ENCODE data around the gene AMIGO1.

AMIGO1 gene

GRCh38 chr1:109532365-109533136 lies 23.0 kb upstream of the AMIGO1 start:
- peak; percentile 52 to 65 for DNase-seq

- no peak for DNase-seq
Observed at GRCh38 chr1:109531826-109532364, 22.4 kb upstream of the AMIGO1 start.

DNA sequence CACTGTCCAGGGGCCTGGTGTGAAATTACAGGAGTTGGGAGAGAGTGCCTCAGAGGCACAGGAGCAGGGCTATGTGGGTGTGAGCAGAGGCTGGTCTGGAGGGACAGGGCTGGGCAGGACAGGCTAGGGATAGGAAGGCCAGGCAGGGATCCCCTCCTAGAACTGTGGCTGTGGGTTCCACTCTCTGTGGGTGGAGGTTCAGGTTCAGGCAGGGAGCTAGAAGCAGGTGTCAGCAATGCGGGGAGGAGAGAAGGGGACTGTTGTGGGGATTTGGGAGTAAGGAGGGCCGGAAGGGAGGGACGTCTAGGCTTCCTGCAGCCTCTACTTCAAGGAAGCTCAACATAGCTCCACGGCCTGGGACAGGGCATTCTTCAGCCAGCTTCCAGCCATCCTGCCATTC lies 21.9 kb upstream of the AMIGO1 start:
- no peak for DNase-seq

DNA sequence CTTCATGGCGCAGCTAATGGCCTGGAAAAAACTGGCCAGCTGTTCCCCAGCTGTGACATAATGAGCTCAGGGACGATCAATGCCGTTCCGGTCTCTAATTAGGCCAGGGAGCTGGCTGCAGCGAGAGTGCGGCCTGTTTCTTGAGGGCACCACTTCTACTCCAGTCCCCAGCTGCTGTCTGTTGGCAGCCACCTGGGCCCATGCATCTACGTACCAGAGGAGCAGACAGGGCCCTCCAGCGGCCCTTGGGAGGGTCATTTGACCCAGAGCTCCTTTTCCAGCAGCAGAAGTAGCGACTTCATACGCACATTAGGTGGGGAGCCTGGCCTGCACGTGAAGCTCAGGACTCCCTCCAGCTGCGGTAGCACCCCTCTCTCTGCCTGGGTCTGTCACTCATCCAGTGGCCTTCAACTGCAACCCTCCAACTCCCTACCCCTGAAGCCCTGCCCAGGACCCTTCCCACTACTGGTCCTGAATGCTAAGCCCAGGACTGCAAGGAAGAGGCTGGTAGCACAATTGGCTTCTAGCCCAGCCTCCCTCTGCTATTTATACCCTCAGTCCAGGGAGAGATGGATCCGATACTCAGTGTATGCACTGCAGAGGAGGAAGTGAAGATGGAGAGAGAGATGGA lies 21.0 kb upstream of the AMIGO1 start:
- peak in 1 of 2 experiments; percentile 38 for DNase-seq

- DNase-seq, result peak in 1 of 2 experiments; percentile 36
Observed at GRCh38 chr1:109529881-109530456, 20.4 kb upstream of the AMIGO1 start.

GRCh38 chr1:109528712-109529111 lies 19.2 kb upstream of the AMIGO1 start:
- no peak for DNase-seq

- no peak for DNase-seq
Observed at GRCh38 chr1:109527846-109528695, 18.5 kb upstream of the AMIGO1 start.

GRCh38 chr1:109527098-109527811 lies 17.7 kb upstream of the AMIGO1 start:
- no peak for DNase-seq

DNA sequence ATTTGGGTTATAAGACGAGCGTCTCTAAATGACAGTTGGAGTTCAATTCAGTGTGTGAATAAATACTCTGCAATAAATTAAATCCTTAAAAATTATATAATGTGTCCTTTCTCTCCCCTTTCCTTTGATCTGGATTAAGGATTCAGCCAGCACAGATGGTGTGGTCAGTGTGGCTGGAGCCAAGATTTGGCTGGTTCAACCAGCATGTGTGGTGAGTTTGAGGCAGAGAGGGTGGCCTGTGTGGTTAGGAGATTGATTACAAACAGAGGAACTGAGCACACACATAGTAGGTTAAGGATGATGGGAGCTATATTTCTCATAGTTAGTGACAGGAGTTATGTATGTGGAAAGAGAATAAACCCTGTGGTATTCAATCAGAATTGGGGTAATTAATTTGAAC lies 14.2 kb upstream of the AMIGO1 start:
- no peak for DNase-seq

DNA sequence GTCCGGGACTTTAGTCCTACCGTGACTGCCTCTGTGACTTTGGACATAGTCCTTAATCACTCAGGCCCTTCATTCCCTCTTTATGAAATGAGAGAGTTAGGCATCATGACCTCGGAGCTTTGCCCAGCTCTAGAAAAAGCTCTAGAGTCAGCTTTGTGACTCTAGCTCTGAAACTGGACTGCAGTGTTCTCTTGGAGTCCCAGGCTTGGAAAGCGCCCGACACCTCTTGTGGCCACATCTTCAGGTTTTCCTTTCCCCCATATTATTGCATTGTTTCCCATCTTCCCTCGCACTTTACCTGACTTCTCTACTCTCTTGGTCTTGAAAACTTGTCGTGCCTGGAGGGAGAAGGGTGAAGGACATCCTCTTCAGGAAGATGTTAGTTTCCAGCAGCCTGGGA lies 12.5 kb upstream of the AMIGO1 start:
- DNase-seq, result no peak

GRCh38 chr1:109521002-109521951 lies 11.8 kb upstream of the AMIGO1 start:
- no peak for DNase-seq

GRCh38 chr1:109517337-109517736 lies 7.8 kb upstream of the AMIGO1 start:
- no peak for DNase-seq

DNA sequence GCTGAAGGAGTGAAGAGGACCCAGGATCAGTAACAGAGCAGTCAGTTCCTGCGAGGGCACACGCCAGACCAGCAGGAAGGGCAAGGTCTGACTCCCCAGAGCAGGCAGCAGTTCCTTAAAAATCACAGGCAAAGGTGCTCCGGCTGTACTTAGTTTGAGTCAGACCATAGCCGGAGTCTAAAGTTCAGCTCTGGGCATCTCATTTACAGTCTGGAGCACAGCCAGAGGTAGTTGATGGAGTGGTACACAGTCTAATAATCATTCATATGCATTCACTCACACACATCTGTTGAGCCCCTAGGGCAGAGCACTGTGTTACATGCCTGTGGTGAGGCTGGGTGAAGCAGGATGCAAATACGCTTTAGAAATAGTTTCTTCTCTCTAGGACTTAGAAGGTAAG lies 7.3 kb upstream of the AMIGO1 start:
- no peak for DNase-seq

DNA sequence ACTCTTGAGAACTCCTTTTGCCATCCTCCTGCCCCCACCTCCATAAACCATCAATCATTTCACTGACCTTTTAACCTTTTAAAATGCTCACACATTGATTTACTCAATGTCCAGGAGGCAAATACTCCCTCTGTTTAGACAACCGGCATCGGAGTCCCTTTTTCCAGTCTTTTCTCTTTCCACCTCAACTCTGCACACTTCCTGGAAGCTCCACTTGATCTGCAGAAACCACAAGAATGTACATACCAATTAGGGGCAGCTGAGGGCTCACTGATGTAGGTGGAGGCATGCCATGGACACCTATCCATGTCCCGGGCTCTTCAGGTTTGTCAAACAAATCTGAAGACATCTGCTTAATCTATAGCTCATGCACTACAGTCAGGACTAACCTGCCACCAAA lies 5.3 kb upstream of the AMIGO1 start:
- no peak for DNase-seq

DNA sequence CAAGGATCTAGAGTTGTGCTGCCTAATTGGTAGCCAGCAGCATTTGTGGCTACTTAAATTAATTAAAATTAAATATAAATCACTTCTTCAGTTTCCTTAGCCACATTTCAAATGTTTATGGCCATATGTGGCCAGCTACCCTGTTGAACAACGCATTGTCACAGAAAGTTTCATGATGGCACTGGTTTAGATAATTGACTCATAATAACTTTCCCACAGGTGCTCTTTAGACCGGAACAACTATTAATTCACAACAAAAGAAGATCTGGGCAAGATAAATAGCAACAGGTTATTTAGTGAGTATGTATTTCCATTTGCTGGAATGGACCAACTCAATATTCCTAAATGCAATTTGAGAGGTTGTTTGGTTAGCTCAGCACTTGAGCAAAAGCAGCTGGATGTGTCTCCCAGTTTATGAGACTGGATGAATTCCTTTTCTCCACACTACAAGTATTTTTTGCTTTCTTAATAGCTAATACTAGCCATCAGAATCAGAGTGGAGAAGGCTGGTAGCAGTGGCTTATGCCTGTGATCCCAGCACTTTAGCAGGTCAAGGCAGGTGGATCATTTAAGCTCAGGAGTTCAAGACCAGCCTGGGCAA lies 3.7 kb upstream of the AMIGO1 start:
- no peak for DNase-seq

- DNase-seq, result no peak
Observed at GRCh38 chr1:109508873-109509175, 703 bp downstream of the AMIGO1 start.

DNA sequence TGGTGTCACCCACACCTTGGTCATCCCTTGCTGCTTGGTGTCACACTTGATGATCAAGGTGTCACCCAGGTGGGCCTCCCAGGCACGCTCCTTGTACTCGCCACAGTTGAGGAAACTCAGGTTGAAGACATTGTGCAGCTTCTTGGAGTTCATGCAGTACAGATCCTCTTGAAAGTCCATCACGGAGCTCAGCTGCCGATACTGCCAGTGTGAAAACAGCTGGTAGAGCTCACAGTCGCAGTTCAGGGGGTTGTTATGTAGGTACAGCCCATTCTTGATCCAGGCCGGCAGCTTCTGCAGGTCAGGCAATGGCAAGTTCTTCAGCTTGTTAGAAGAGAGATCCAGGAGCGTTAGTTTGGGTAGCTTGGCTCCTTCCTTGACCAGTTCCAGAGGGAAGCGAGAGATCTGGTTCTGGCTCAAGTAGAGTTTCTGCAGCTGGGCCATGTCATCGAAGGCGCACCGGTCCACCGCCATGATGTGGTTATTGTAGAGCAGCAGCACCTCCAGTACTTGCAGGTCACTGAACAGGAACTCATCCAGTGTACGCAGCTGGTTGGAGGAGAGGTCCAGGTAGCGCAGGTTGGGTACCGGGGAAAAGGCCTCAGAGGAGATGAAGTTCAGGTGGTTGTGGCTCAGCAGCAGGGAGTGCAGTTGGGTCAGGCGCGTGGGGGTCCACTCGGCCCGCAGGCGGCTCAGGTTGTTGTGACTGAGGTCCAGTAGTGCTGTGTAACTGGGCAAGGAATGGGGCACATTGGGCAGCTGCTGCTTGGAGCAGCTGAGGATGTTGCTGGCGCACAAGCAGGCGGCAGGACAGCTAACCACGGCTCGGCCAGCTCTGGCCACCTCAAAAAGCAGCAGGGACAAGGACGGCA lies 1.3 kb downstream of the AMIGO1 start:
- DNase-seq, result no peak

DNA sequence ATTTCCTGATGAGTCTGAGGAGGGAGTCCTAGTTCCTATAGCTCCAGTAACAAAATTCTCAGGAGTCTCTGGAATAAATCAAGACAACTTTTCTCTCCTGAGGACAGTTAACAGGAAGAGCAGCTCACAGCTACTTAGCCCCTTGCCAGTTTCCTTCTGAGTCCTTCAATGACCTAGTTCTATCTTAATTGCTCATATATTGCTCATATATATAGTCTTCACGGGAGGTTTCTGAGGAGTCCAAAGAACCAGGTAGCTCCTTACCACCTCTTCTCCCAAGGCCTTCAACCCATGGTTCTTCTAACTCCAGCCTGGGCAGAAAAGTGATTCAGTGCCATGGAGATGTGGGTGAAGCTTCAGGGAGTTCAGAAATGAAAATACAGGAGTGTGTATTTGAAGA lies 4.6 kb downstream of the AMIGO1 start:
- DNase-seq, result no peak

DNA sequence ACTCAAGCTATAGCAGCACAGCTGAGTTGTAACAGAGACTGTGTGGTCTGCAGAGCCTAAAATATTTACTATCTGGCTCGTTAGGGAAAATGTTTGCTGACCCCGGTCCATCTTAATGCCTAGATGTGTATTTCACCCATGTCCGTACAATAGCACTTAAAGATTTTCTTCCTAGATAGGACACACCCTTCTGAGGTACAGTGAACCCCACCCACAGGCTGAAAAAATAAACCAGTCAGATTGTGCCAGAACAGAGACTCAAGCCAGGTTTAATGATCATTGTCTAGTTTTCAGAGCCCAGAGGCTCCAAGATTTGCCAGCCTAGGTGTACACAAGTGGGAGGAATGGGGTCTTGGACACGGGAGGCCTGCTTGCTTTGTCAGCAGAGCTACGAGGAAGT lies 5.6 kb downstream of the AMIGO1 start:
- DNase-seq, result no peak

- no peak for DNase-seq
Observed at GRCh38 chr1:109502364-109502851, 7.1 kb downstream of the AMIGO1 start.

Data from NCI-H187 (cell line).